Raji (cell line): ENCODE measurements around the gene UNC5CL.

ENCODE experiments used
- POLR2A ChIP-seq: IDR thresholded peaks from 2 replicates; pipeline ENCODE4 v1.6.1; 2011; ENCODE audit warnings: low read depth, low read length, control low read depth; ENCODE audit not compliant: insufficient read depth

The UNC5CL gene

GRCh38 chr6:41028561-41029412 lies 10.2 kb downstream of the UNC5CL start:
- no peak for TF ChIP-seq POLR2A

DNA sequence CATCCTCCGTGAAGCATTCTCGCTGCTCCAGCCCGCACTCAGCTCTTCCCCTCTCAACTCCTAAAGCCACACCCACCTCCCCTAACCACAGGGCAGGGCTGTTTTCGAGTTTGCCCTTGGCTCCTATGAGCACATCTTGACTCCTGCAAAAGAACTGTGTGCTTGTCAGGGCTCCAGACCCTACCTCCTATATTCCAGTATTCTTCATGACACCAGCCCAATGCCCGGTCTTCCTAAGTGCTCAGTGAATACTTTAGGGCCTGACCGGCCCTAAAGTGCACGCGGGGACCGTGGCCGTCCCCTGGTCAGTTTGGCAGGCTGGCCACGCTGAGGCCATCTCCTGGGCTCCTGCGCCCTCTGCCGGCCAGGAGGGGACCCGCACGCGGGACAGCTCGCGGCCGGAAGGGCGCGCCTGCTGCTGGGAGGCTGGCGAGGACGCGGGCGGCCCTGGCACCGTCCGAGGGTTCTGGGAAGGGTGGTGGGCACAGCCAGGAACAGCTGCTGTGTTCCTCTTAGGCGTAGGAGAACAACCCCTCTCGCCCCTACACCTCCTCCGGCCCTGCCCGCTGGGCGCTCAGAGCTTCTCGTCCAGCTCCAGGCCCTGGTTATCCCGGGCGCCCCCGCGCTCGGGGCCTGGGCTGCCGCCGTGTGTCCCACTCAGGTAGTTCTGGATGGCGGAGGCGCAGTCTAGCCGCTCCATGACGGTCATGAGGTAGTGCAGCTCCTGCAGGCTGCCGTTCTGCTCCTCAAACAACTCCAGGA lies 11.0 kb downstream of the UNC5CL start:
- TF ChIP-seq POLR2A: peak; percentile 14; the same call in 1 of the 2 replicates

DNA sequence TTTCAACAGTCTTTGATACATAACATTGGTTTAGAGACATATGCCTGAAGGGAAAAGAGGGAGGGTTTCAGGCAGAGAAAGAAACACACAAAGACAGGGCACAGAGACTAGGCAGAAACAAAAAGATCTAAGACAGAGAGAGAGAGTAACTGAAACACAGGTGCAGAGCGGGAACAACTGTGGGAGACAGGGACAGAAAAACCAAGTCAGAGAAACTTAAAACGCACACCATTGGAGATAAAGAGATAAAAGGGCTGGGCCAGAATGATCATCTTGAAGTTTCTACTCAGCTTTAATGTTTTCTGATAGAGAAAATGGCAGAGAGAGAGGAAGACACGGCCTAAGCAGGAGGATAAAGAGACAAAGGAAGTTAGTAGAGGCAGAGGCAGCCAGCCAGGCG lies 11.8 kb downstream of the UNC5CL start:
- TF ChIP-seq POLR2A: no peak

DNA sequence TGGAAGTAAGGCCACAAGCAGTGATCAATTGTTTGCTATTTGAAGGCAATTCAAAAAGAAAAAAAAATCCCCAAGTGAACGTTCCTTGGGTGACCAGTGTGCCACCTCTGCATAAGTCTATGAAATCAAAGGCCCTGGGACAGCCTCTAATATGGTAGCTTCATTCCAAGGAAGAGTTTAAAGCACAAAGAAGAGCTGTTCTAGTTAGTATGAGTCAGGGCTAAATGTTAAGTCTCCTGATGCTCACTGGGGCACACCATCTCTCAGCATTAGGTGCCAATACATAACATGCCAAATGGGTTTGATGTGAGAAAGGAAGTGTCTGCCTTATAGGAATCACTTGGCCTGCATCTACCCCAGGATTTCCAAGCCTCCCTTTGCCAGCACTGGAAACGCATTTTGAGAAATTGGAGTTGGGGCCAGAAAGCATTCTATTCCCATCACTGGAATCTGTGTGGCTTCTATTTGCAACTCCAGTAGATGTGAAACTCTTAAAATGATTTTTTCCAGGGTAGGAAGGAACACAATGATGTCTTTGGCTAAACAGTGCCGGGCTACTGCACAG lies 13.0 kb downstream of the UNC5CL start:
- no peak for TF ChIP-seq POLR2A

DNA sequence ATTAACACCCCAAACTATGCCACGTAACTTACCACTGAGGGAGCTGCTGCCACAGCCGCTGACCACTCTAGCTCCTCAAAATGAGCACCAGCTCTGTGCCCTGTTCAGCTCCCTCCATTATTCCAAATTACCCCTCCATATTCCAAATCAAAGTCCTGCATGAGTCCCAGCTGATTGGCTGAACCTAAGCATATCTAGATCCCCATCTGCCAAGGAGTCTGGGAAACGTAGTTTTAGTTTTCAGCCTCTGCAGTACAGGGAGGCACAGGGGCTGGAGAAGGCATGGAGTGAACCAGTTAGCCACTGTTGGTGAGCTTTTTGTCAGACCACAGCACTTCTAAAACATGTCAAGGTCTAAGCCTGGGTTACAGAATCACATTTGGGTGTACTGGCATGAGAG lies 15.9 kb downstream of the UNC5CL start:
- no peak for TF ChIP-seq POLR2A

- no peak for TF ChIP-seq POLR2A
Measured at GRCh38 chr6:41022294-41022693, 16.7 kb downstream of the UNC5CL start.

GRCh38 chr6:41021832-41022231 lies 17.2 kb downstream of the UNC5CL start:
- no peak for TF ChIP-seq POLR2A

GRCh38 chr6:41017663-41018062 lies 21.4 kb downstream of the UNC5CL start:
- no peak for TF ChIP-seq POLR2A

GRCh38 chr6:41014780-41015179 lies 24.2 kb downstream of the UNC5CL start:
- TF ChIP-seq POLR2A: no peak

DNA sequence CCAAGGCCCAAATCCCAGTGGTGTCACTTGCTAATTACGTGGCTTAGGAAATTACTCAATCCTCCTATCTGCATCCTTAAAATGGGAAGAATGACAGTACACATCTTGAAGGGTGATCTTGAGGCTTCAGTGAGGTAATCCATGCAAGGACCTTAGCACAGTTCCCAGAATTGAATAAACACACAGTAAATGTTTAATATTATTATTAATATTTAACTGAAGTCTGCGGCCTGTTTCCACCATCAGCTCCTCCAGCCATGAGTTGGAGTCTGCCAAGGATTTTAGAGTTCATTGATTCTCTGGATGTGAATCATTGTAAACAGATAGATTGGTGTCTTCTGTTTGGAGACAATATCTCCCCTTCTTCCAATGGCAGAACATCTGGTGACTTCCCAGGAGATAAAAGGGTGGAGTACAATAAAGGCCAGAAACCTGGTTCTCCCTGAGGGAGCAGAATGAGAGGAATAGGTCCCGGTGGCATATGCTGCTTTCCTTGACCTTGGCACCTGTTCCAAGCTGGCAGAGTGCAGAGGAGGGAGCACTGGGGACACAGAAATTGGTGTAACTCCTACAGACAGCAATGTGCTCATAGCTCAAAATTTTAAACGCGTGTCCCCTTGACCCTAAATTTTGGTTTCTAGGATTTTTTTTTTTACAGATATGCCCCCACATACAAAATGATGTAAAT lies 25.4 kb downstream of the UNC5CL start:
- no peak for TF ChIP-seq POLR2A

DNA sequence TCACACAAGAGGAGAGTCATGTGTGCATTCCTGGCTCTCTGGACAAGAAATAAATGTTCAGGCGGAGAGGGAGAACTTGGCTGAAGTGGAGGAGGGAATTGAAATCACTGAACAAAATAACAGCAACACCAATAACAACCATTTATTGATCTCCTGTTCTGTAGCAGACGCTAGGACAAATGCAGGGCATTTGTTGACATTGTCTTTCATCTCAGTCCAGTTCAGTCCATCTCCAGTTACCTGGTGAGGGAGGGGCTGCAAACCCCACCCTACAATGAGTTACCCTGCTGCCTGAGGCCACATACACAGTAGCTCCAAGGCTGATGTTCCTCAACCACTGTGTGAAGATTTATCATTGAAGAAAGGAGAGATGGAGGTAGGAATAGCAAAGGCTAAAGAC lies 27.3 kb downstream of the UNC5CL start:
- TF ChIP-seq POLR2A: no peak

DNA sequence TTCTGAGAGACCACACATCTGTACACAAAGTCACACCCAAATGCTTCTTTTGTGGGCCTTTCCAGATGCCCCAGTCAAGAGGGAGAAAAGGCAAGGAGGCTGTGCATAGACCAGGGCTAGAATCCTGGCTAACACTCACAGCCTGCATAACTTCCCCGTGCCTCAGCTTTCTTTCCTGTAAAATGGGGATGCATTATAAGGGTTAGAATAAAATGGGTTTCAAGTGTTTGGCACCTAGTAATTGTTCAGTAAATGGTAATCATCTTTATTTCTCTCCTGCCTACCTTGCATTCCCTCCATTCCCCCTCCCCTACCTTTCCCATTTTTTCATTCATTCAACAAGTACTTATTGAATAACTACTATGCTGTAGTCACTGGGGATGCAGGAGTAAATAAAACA lies 29.4 kb downstream of the UNC5CL start:
- no peak for TF ChIP-seq POLR2A

DNA sequence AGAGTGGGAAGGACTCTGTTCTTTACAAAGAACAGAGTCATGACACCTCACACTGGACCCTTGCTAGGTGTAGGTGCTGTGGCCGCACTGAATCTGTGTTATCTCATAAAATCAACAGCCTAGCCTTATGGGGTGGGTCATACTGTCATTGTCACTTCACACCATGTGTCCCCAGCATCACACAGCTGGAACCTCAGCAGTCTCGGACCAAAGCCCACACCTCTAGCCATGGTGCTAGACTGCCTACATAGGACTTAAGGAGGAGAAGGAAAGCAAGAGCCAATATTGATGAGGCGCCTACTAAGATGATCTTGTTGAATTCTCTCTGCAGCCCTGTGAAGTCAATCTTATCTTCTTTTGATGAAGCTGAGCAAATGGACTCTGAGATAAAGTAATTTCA lies 31.0 kb downstream of the UNC5CL start:
- TF ChIP-seq POLR2A: no peak

GRCh38 chr6:41002168-41002567 lies 36.9 kb downstream of the UNC5CL start:
- TF ChIP-seq POLR2A: no peak

DNA sequence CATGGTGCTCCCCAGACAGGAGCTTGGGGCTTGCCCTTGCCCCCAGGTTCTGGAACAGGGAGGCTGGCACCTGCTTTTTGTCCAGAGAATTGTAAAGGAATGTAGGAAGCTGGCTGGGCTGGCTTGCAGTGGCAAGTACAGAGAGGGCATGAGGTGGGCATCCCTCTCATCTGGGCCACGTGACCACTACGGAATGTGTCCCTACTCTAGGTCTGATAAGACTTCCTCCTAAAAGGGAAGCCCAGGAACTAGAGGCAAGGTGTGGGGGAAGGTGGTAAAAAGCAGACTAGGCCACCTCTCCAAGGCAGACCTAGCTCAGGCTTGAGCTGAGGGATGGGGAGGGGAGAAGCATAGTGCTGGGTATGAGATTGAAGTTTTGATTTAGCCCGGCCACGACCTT lies 38.8 kb downstream of the UNC5CL start:
- no peak for TF ChIP-seq POLR2A
